Gastroesophageal sphincter (tissue), 3 donors: ENCODE data around the gene GOSR2.

ENCODE experiments used
- EP300 ChIP-seq: sonication (generic); formaldehyde crosslinking; IDR thresholded peaks from one replicate; pipeline ENCODE4 v1.6.1; 2017; ENCODE audit warnings: antibody characterized with exemption, mild to moderate bottlenecking
- POLR2A ChIP-seq, 2 donors: fragments of 450-650 bp; IDR thresholded peaks; one replicate each; pipeline ENCODE4 v1.6.1; 2017; ENCODE audit warnings: antibody characterized with exemption in 2 of 2, mild to moderate bottlenecking in 2 of 2, moderate library complexity in 1 of 2
- POLR2AphosphoS5 ChIP-seq: sonication (generic); formaldehyde crosslinking; IDR thresholded peaks from one replicate; pipeline ENCODE4 v1.6.1; 2017; ENCODE audit warnings: antibody characterized with exemption
- TF ChIP-seq, protein P1 (sequence below), 4 experiments: fragments of 200-600 bp in 2 of 4; fragments of 450-650 bp in 2 of 4; sonication (generic) in 1 of 4; IDR thresholded peaks; one replicate each; pipeline ENCODE4 v1.5.1; 2017 to 2019; ENCODE audit warnings: antibody characterized with exemption in 4 of 4, mild to moderate bottlenecking in 2 of 4, moderate library complexity in 2 of 4

DNA sequence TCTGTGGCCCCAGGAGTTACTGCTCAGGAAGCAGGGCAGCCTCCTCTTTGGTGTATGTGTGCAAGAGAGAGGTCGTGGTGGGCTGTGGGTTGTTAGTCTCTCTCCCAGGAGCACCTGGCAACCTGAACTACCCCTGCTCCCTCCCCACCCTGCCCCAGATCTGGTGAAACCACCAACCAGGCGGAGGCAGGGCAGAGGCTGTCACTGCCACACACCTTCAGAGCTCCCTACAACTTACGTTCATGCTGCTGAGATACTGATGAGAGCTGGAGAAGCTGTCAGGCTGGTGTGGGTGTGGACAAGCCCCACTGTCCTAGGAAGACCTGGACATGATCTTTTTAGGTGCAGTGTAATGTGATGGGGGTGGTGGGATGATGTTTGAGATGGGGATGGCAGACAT is 24.3 kb downstream of the GOSR2 start:
- TF ChIP-seq, protein P1, sequence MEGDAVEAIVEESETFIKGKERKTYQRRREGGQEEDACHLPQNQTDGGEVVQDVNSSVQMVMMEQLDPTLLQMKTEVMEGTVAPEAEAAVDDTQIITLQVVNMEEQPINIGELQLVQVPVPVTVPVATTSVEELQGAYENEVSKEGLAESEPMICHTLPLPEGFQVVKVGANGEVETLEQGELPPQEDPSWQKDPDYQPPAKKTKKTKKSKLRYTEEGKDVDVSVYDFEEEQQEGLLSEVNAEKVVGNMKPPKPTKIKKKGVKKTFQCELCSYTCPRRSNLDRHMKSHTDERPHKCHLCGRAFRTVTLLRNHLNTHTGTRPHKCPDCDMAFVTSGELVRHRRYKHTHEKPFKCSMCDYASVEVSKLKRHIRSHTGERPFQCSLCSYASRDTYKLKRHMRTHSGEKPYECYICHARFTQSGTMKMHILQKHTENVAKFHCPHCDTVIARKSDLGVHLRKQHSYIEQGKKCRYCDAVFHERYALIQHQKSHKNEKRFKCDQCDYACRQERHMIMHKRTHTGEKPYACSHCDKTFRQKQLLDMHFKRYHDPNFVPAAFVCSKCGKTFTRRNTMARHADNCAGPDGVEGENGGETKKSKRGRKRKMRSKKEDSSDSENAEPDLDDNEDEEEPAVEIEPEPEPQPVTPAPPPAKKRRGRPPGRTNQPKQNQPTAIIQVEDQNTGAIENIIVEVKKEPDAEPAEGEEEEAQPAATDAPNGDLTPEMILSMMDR (IDR thresholded peaks at IDR 0.05): no peak
- TF ChIP-seq POLR2A (IDR thresholded peaks at IDR 0.05) (no peak), POLR2AphosphoS5 (no peak), EP300 (no peak)
